Stimulated activated naive CD4-positive, alpha-beta T cell (primary cell): ENCODE results near the gene ZMIZ1.

Experiments
- DNase-seq, 6 experiments: peaks; one replicate each; lab custom pipeline; 2025; lab: John Stamatoyannopoulos, UW

ZMIZ1 gene

DNA sequence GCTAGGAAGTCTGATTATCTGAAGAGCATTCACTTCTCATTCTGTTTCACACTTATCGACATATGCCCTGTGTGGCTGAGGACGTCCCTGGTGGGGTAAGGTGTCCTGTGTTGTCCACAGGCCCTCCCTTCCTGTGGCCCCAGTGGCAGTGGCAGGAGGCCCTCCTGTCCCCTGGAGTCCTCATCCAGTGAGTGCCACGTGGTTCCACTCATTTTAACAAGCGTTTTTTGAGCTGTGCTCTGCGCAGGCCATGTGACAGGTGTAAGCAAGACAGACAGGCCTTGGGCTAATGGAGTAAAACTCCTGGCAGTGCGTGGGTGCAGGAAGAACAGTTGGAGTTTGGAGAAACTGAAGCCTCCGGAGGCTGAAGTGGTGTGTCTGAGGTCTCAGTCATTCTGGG lies 239.2 kb downstream of the ZMIZ1 start:
- DNase-seq: no peak

DNA sequence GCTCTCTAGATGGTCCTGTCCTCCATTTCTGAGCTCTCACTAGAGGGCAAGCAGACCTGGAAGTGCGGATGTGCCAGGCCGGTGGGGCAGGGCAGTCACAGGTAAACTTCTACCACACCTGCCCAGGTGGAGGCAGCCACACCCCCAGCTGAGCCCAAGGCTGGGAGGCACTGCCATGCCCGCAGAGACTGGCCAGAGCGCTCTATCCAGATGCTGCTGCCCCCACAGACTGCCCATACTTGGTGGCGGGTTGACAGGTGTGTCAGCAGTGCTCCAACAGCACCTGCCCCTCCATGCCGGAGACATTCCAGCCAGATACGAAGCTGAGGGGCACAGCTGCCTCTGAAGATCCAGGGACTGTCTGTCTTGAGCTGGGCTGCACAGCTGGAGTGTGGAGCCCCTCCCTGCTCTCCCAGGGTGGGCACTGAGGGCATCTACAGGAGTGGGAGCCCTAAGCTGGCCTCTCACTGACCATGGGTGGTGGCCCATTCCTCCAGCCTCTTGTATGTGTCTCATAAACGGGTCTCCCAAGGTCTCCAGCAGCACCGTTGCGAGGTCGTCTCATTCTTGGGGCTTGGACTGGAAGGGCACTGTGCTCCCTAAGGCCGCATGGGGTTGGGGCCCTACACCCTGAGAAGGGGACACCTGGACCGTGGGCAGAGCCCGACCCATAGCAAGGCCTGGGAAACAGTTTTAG lies 240.4 kb downstream of the ZMIZ1 start:
- DNase-seq: no peak

DNA sequence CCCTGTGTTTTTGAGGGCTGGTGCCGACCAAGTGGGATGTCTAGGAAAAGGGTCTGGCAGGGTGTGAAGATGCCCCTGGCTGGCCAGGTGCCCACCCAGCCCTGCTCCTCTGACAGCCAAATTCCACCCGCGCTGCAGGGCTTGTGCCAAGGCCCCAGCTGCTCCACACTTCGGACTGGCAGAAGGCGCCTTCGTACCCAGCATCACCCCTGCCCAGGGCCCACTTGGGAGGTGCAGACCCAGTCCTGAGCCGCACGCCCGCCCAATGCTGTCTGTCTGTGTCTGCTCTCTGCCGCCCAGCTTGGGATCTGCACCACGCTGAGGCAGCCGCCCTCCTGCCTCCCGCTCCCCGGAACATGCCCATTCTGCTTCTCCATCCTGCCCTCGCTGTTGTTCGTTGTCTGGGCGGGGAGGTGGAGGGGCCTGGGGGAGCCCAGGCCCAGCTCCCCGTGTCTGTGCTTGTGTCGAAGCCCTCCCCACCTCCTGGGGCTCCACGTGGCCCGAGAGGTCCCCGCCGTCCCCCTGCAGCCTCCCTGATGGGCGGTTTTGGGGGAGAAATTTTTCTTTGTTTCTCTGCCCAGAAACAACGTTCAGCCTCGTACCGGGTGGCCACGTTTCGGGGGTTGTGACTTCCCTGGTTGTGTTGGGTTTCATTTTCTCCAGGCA lies 241.6 kb downstream of the ZMIZ1 start:
- no peak for DNase-seq

DNA sequence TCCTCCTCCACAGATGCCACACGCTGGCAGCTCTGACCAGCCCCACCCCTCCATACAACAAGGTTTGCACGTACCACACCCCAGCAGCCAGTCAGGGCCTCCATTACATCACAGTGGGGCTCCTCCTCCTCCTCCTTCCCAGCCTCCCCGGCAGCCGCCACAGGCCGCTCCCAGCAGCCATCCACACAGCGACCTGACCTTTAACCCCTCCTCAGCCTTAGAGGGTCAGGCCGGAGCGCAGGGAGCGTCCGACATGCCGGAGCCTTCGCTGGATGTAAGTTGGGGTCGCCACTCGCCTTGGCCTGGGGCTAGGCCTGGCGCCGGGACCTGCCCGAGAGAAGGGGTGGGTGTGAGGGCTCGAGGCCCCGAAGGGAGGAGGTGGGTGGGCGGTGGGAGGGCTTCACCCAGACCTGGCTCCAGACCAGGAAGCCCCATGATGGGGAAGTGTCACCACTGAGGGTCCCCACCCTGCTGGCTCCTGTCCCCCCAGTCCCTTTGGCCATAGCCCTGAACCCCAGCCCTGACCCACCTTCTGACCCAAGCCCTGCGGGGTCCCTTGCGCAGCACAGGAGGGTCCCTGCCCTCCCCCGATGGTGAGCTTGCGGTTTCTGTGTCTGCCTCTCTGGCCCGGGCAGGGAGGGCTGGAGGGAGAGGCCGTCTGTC lies 242.3 kb downstream of the ZMIZ1 start:
- DNase-seq: no peak

DNA sequence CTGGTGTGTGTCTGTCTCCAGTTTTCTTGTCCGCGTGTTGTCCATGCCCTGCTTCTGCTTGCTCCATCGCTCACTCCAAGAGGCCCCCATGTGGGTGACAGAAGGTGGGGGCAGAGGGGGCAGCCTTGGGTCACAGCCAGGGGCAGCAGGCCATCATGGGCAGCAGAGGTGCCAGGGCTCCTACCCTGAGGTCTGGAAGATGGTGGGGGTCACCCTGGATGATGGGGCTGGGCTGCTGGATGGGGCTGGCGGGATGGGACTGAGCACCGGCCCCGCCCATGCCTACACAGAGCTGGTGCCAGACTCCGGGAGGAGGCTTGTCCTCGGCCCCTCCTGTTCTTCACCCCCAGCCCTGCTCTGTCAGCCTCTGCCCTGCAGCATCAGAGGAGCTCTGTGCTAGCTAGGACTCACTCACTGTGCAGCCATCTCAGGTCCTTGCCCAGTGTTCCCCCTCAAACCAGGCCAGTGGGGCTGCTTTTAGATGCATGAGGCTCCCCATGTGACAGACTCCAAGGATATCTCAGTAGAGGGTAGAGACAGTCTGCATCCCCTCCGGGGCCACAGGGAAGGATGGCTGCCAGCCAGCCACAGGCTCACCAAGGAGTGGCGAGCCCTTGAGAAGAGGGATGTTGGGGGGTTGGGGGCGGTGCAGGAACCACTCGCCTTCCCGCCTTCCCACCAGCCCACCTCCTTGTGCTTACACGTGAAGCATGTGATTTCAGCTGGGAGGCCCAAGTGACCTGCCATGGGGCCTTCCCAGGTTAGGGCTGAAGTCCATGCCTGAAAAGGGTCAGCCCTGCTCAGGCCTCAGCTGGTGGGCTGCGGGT lies 243.0 kb downstream of the ZMIZ1 start:
- DNase-seq: no peak

DNA sequence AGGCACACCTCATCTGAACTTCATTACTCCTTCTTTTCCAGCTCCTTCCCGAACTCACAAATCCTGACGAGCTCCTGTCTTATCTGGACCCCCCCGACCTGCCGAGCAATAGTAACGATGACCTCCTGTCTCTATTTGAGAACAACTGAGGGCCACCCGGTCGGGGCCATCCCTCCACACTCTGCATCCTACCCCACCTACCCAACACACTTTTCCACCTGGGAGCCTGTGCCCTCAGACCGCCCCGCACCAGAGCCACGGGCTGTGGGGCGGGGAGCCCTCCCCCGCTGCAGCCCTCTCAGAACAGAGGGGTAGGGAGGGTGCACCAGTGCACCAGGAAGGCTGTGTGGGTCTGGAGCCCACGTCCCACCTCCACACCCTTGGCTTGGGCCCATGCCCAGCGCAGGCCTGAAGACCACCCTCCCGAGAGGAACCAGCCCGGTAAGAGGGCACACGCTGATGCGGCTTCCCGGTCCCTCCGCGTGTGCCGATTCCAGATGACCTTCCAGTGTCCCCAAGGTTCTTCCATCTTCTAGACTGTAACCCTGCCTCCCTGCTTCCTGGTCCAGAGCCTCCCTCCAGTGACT lies 243.9 kb downstream of the ZMIZ1 start:
- no peak for DNase-seq

DNA sequence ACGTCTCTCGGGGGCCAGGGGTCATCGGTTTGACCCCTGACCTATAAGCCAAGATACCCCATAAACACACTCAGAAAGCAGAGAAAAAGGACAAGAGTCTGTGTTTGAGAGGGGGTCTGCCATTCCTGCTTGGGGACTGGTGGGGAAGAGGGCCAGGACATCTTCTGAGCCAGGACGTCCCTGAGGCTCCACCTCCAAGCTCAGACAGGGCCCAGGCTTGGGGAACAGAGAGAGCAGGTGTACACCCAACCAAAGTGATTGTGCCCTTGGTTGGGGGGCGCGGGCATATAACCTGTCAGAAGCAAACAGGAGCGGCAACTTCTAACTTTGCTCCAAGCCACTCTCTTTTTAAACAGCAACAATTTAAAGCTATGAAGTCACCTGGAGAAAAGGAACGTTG lies 244.6 kb downstream of the ZMIZ1 start:
- DNase-seq: no peak

DNA sequence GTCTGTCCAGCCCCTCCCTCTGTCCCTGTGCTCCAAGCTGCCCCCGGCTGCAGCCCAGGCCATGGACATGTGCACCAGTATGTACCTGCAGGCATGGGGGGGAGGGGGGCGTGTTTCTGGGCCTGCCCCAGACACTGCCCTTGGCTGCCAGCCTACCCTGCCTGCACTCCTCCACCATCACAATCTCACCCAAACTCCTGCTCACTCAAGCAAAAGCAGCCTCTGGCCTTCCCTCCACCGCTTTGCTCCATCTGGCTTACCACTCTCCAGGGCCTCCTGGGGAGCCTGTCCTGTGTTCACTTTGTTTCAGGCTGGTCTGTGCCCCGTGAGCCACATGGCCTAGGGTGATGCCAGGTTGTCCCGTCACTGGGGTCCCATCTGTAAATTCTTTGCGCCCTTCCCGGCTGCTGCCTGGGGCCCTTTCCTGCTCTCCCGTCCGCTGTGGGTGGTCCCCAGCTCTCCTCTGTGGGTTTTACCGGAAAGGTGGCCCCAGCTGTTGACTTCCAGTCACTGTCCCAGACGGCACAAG lies 245.2 kb downstream of the ZMIZ1 start:
- DNase-seq: no peak

DNA sequence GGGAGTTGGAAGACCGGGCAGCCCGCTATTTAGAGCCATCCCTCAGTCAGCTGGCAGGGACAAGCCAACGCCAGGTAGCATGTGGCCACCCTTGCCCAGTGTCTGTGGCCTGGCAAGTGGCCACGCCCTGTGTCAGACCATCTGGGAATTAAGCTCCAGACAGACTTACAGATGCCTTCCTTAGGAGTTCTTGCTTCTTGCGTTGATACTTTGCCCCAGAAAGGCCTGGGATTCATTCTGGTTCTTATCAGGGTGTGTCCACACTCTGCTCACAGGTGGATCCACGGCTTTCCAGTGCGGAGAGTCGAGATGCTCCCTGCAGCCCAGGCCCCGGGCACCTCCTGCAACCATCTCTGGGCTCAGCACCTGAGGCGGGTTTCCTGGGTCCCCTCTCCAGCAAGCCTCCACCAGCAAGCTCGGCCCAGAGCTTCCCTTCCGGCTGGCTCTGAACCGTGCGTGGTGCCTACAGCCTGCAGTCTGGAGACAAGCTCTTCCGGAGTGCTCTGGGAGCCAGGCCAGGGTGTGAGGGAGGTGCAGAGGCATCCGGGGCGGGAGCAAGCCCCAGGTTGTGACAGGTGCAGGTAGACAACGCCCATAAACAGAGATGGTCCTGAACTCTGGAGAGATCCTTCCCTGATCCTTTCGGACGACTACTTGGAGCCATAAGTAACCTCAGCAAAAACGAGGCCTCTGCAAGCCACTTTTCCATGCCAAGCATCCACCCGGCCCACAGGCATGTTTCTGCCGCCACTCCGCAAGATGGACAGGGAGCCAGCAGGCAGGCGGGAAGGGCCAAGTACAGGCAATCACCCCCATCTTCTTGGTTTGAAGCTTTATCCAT lies 246.2 kb downstream of the ZMIZ1 start:
- no peak for DNase-seq

DNA sequence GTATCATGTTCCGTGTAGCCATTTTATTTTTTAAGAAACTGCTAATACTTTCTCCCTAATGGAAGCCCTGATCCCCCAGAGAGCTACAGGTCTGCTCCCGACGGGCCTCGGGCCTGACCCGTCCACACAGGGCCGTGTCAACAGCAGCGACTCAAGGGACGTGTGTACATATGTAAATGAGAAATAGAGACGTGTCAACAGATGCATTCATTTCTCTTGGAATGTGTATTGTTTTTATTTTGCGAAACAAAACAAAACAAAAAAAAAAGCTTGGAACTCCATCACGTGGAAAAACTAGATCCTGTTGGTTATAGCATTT lies 246.8 kb downstream of the ZMIZ1 start:
- DNase-seq: no peak

DNA sequence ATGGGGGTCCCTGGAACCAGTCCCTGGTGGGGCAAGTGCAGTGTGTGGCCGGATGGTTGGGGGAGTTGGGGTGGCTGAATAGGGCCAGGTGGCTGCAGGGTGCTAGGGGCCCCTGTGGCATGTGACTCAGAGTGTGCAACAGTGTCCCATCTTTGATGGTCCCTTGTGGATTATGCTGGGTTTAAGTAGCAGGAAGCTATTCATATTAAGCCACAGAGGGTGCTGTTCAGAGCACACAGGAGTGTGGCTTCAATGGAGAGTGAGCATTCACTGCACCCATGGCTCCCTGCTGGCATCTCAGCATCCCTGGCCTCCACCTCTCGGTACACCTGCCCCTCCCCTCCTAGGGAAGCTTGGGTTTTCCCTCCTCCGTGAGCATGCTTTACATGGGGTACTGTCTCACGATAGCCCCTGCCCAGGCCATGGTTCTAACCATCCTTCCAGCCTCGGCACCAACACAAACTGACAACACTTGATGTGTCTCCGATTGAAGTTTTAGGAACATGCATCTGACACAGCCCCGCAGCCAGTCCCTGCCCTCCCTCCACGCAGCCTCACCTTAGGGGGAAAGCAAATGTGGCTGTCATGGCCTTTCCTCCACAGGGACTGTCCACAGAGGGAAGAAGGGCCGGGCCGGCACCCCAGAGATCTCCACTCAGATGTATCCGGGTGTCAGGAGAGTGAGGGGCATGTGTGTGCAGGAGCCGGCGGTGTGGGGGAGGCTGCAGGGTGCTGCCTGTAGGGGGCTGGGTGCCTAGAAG lies 248.1 kb downstream of the ZMIZ1 start:
- no peak for DNase-seq

DNA sequence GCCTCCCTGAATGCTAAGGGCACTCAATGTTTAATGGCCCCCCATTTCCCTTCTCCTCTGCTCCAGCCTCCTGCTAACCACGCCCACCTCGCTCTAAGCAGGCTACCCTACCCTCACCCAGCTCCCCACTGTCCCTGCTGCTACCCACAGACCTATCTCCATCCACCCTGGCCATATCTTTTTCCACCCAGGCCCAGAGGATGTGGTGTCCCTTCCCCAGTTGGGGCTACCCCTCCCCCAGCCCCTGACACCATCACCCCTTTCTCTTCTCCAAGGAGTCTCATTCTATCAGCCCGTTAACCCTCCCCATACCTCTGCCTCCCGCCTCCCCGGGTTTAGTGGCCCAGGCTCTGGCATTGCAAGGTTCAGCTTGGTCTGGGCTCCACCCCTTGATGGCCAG lies 249.6 kb downstream of the ZMIZ1 start:
- no peak for DNase-seq

DNA sequence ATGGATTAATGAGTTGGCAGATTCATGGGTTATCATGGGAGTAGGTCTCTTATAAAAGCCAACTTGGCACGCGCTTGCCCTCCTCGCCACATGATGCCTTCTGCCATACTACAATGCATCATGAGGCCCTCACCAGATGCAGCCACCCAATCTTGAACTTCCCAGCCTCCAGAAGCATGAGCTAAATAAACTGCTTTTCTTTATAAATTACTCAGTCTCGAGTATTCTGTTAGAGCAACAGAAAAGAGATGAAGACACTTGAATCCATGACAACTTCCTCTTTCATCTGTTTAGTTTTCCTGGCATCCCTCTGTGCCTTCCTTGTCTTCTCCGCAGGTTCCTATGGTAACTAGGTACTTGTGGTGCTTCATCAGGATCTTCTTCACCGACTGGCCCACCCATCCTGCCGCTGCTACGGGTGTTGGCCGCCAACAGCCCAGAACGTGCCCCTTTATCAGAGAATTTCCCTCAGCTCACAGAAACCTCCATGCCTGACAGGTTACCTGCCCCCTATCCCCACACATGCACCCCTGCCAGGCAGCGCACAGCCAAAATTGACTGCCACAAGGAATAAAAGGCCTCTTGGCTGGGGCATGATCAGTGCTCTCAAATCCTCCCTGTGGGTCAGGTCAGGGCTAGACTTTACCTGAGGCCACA lies 250.5 kb downstream of the ZMIZ1 start:
- DNase-seq: no peak

DNA sequence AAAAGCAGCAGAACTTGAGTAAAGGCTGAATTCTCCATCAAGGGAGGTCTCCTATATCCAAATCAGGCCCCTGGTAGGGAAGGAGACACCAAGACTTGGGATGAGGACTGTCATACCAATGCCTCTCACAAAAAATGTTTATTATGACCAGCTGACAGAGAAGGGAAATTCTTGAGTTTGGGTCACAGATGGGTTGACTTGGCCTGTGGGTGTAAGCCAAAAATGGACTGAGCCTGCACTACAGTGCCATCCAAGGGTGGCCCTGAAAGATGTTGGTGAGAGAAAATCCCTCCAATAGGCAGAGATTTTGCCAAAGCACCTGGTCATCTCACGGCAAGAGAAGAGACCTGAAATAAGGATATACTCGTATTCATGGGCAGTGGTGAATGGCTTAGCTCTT lies 251.6 kb downstream of the ZMIZ1 start:
- DNase-seq: no peak

DNA sequence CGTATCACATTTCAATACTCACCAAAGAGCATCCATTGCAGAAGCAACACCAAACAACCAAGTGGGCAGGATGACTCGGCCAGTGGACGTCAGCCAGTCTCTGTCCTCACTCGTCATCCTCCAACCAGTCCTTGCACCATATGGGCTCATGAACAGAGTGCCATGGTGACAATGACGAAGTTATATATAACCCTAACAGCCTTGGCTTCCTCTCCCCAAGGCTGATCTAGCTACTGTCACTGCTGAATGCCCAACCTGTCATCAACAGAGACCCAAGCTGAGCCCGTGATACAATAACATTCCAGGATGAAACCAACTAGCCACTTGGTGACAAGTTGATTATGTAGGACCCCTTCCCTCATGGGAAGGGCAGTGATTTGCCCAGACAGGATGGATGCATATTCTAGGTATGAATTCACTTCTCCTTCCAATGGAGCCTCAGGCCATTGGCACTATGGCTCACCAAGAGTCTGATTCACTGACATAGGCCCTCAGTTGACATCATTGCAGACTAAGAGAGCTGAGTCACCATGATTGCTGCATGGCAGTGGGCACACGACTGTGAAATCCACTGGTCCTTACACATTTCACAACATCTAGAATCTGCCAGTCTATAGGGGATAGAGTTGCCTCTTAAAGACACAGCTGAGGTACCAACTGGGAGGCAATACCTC lies 252.2 kb downstream of the ZMIZ1 start:
- no peak for DNase-seq

DNA sequence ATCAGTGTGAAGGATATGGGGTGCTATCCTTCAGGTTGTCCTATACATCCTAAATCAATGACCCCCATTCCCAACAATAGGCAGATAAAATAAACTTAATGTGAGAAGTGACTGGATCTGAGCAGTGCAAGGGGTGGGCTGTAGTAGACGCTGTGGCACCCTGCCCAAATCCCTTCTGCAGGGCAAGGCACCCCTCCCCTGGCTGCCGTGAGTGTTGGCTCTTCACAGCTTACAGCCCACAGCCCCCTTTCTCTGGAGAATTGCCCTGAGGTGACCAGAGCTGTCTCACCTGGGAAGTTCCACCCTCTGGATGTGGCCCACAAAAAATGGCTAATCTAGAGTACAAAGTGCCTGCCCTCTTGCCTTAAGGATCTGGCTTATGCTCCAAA lies 252.7 kb downstream of the ZMIZ1 start:
- DNase-seq: no peak

DNA sequence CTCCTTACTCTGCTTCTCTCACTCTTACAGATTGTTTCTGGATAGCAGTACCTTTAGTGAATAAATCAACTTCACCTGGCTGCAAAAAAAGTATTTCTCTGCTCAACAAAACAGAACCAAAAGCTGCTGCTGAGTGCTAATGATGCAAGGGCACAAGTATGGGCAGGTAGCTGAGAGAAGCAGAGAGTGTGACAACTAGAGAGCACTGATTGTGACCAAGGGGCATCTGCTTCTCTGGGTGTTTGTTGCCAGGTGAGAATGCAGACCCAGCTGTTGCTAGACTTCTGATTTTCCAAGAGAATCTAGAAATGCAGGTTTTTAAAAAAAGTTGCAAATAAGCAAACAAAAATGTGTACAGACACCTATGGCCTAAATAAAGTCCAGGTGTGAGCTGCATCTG lies 253.2 kb downstream of the ZMIZ1 start:
- no peak for DNase-seq

DNA sequence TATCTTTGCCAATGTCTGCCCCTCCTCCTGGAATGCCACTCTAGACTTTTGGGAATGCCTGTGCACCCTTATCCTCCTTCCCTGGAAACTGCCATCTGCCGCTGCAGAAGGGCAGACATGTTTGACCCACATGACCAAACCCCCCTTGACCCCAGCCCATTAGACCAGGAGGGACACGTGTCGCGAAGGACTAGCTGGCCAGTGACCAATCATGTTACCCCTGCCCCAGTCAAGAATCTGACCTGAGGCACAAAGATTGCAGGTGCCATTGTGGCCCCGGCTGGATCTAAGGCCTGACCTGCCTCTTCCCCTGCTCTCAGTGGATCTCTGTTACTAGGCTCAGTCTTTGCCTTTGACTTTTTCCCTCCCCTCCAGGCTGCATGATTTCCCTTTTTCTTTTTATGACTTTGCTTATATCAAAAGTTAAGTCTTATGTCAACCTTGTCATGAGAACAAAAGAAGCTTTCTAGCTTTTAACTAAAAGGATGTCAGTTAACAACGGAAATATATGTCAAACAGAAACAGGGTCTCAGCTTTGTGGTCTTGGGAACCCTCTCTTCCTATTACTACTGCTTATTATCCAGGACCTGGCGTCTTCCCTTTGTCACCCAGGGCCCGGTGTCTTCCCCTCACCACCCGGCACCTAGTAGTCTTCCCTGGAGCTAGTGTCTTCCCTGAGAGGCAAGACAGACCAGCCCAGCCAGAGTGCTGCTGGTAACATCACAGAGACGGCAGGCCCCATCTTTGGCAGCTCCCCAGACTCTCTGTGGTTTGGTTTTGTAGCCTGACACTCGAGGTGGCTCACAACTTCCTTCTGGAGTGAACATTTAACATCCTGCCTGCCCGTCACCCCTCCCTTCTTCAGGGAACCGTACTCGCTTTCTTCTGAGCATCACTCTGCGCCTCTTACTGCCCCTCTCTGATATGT lies 254.1 kb downstream of the ZMIZ1 start:
- peak; percentile 60 to 90 (median 77) for DNase-seq
